Measurements from ENCODE around the gene SRGN.
A peak's percentile ranks its signal among the peaks of the same experiment; 100 is the strongest.

Gene SRGN

DNA sequence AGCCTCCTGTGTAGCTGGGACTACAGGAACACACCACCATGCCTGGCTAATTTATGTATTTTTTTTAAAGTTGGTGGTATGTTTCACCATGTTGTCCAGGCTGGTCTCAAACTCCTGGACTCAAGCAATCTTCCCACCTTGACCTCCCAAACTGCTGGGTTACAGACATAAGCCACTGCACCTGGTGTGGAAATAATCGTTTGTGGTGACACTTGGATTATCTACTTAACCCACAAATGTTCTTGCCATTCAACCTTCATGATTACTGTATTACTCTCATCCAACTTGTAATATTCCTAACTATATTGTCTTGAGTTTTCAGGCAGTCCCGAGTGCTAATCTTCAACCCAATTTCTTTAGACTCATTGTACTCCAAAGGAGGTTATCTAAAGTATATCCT lies 9.6 kb upstream of the SRGN start:
- H3K4me3 ChIP-seq (ENCODE audit: low read depth, low read length), result no peak overlapping the region
- TF ChIP-seq, protein P1, sequence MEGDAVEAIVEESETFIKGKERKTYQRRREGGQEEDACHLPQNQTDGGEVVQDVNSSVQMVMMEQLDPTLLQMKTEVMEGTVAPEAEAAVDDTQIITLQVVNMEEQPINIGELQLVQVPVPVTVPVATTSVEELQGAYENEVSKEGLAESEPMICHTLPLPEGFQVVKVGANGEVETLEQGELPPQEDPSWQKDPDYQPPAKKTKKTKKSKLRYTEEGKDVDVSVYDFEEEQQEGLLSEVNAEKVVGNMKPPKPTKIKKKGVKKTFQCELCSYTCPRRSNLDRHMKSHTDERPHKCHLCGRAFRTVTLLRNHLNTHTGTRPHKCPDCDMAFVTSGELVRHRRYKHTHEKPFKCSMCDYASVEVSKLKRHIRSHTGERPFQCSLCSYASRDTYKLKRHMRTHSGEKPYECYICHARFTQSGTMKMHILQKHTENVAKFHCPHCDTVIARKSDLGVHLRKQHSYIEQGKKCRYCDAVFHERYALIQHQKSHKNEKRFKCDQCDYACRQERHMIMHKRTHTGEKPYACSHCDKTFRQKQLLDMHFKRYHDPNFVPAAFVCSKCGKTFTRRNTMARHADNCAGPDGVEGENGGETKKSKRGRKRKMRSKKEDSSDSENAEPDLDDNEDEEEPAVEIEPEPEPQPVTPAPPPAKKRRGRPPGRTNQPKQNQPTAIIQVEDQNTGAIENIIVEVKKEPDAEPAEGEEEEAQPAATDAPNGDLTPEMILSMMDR (IDR thresholded peaks at IDR 0.05; ENCODE audit: insufficient read depth, low read length, missing control alignments), result no peak
- ChIA-PET CTCF (no interaction called here), POLR2A (no interaction called here)
- DNase-seq (ENCODE audit: low read depth, low spot score), result no peak

DNA sequence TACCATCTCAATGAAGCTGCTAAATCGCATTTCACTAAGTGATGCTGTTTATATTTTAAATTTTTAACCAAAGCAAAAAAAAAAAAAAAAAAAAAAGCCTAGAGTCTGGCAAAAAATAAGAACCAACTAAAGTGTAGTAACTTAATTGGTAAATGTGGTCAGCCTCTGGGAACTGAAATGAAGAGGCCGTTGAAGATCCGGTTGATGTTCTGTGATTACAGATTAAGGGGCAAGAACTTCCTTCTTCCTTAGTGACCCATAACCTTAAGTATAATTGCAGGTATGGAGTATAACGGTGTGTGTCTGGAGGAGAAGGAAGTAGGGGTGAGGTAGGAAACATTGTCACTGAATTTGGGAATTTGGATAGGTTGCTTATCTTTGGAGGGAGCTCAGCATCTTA lies 7.7 kb upstream of the SRGN start:
- ChIA-PET CTCF (interaction anchor here (0.7 to 1.7 kb wide), 3 partner anchors 12 to 62 kb away, joined by 3 to 4 read pairs (median 3); no protein-coding TSS in a partner anchor), POLR2A (no interaction called here)
- TF ChIP-seq, protein P1 (IDR thresholded peaks at IDR 0.05; ENCODE audit: insufficient read depth, low read length, missing control alignments), result no peak
- DNase-seq (ENCODE audit: low read depth, low spot score), result no peak
- H3K4me3 ChIP-seq (ENCODE audit: low read depth, low read length), result no peak overlapping the region

DNA sequence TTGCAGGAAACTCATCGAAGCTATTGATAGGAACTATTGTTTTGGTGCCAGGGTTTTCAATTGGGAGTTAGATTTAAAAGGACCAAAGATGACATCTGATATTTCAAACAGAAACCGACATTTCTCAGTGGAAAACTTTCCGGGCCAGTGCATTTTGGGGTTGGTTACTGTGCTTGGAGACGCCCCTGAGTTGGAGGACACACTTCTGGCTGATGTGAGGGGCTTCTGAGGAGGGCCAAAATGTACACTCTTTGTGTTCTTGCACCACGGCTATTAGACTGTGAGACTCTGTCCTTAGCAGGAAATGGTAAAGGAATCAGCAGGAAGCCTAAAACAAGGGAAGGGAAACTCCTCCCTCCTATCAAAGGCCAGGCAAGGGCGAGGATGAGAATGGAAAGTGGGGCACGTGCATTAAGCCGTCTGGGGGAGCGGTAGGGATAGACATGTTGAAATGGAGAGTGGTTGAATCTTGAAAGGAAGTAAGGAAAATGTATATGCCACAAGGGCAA lies 1.8 kb upstream of the SRGN start:
- TF ChIP-seq, protein P1 (IDR thresholded peaks at IDR 0.05; ENCODE audit: insufficient read depth, low read length, missing control alignments), result no peak
- ChIA-PET POLR2A (no interaction called here), CTCF (interaction anchor here (0.9 kb wide), 1 partner anchor 80 kb away, joined by 3 read pairs; no protein-coding TSS in a partner anchor)
- H3K4me3 ChIP-seq (ENCODE audit: low read depth, low read length), result no peak overlapping the region
- DNase-seq (ENCODE audit: low read depth, low spot score), result no peak

DNA sequence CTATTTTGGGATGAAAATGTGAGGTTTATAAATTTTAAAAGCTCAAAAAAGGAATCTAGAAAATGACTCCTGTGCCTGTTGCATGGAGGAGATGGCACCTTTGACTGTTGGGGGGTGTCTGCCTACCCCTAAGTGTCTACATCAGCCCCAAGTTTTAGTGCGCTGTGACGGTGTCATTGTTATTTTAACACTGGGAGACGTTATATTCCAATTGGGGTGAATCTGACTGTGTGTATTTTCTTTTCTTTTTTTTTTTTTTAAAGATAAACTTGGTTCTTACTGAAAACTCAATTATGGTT lies 517 bp downstream of the SRGN start:
- TF ChIP-seq, protein P1 (IDR thresholded peaks at IDR 0.05; ENCODE audit: insufficient read depth, low read length, missing control alignments), result no peak
- ChIA-PET POLR2A (no interaction called here), CTCF (interaction anchor here (16.7 kb wide), 1 partner anchor 80 kb away, joined by 416 read pairs; no protein-coding TSS in a partner anchor)
- H3K4me3 ChIP-seq (ENCODE audit: low read depth, low read length), result peak overlapping the region; percentile 52
- DNase-seq (ENCODE audit: low read depth, low spot score), result no peak

DNA sequence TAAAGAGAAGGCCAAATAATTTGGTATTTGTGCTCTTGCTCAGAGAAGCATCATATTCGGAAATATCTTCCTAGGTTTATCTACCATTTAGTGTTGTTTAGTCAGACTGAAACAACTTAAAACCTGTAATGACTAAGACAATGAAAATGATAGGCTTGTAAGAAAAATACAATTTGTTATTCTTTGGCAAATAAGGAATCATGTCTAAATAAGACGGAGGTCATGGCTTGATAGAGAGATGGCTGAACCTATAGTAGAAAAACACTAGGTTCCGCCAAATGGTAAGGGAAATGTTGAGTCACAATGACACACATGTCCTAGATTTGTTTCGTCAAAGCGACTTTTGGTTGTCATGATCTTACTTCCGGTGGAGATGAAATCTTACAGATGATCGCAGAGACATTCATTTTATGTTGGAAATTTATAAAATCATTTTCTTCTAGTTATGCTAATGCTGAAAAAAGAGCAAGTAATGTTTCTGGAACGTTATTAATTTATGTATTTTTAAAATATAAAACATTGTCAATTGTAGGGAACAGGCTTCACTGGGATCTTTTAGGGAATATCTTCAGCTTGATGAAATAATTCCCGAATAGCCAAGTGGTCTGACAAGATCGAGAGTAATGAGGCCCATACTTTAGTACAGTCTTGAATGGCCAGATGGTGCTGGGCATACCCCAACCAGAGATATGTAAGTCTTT lies 1.0 kb downstream of the SRGN start:
- TF ChIP-seq, protein P1 (IDR thresholded peaks at IDR 0.05; ENCODE audit: insufficient read depth, low read length, missing control alignments), result no peak
- no peak for DNase-seq (ENCODE audit: low read depth, low spot score)
- H3K4me3 ChIP-seq (ENCODE audit: low read depth, low read length), result peak overlapping the region; percentile 52
- ChIA-PET CTCF (interaction anchor here (16.7 kb wide), 1 partner anchor 81 kb away, joined by 416 read pairs; no protein-coding TSS in a partner anchor), POLR2A (no interaction called here)

DNA sequence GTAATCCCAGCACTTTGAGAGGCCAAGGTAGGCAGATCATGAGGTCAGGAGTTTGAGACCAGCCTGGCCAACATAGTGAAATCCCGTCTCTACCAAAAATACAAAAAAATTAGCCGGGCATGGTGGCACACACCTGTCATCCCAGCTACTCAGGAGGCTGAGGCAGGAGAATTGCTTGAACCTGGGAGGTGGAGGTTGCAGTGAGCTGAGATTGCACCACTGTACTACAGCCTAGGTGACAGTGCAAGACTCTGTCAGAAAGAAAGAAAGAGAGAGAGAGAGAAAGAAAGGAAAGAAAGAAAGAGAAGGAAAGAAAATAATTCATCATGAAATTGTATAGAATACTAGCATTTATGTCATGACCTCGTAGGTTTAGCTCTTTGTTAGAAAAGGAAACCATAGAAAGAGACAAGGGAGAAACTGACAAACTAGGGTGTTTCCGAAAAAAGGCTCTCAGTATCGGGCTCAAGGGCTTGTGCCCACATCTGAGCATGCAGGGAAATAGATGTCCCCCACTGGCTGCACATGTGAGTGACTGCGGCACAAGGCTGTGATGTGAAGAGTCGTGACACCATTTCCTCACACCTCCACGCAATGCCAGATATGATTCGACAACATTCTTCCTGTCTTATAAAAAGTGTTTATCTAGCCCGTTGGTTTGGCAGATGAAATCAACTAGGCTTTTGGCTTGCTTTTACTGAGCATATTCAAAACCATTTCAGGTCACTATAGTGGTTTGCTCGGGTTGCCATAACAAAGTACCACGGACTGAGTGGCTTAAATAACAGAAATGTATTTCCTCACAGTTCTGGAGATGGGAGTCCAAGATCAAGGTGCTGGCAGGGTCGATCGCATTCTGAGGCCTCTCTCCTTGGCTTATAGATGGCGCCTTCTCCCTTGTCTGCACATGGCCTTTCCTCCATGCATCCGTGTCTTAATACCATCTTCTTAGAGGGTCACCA lies 2.0 kb downstream of the SRGN start:
- POLR2A ChIA-PET, result no interaction called here
- DNase-seq (ENCODE audit: low read depth, low spot score), result no peak
- TF ChIP-seq, protein P1 (IDR thresholded peaks at IDR 0.05; ENCODE audit: insufficient read depth, low read length, missing control alignments), result no peak
- no peak overlapping the region for H3K4me3 ChIP-seq (ENCODE audit: low read depth, low read length)
- CTCF ChIA-PET, result interaction anchor here (1.1 to 16.7 kb wide), 2 partner anchors 81 to 318 kb away, joined by 3 to 416 read pairs; no protein-coding TSS in a partner anchor

Measured in AG04449 (cell line).